ENCODE measurements around the gene TMEM150B. TPM values are rescaled to one million over a fixed set of nuclear protein-coding genes. Genes with fewer than 3 reads are reported as not detected.
A peak's percentile ranks its signal among the peaks of the same experiment; 100 is the strongest.

Gene TMEM150B
- total and polyA plus RNA-seq, 9 of the 15 experiments (the other 6 are each of a cell fraction or from before 2014, with no cell fraction given), result 0.47 to 1.3 (median 0.74) TPM; not detected in 2

- TF ChIP-seq THAP12 (CRISPR knock-in tag; IDR thresholded peaks at IDR 0.05) (0 out of 2 replicates have a peak, but pooled peaks have one; percentile 63), ZNF12 (CRISPR knock-in tag; IDR thresholded peaks at IDR 0.05) (0 out of 2 replicates have a peak, but pooled peaks have one; percentile 48), GATA2 (CRISPR knock-in tag; IDR thresholded peaks at IDR 0.05) (no peak), NFRKB (IDR thresholded peaks at IDR 0.05; ENCODE audit: low read depth) (peak; percentile 46; the same call in 1 of the 2 replicates), NCOR1 (IDR thresholded peaks at IDR 0.05) (peak; percentile 7; the same call in 1 of the 2 replicates), ZNF445 (CRISPR knock-in tag; IDR thresholded peaks at IDR 0.05; ENCODE audit: low read depth) (no peak), SMARCC2 (IDR thresholded peaks at IDR 0.05; ENCODE audit: low read depth) (no peak), EP400 (IDR thresholded peaks at IDR 0.05) (peak; percentile 11; the same call in 1 of the 2 replicates), EGR1 (conservative IDR thresholded peaks at IDR 0.05) (peak; percentile 73; the same call in 1 of the 2 replicates), CBX5 (IDR thresholded peaks at IDR 0.05; ENCODE audit: borderline replicate concordance, low read depth) (no peak), CCNT2 (IDR thresholded peaks at IDR 0.05; ENCODE audit: borderline replicate concordance, extremely low read depth, insufficient read length, low read depth, low read length) (peak; percentile 46), ZNF668 (CRISPR knock-in tag; IDR thresholded peaks at IDR 0.05) (no peak), UBTF (IDR thresholded peaks at IDR 0.05; ENCODE audit: borderline replicate concordance in 1 of 2, low read depth in 2 of 2, low read length in 2 of 2) (0 out of 4 replicates have a peak, but pooled peaks of 1 of the 2 experiments have one; percentile 14), FOXP1 (CRISPR knock-in tag; IDR thresholded peaks at IDR 0.05) (peak; percentile 68; the same call in 1 of the 2 replicates), OTX1 (CRISPR knock-in tag; IDR thresholded peaks at IDR 0.05) (no peak), THRAP3 (IDR thresholded peaks at IDR 0.05; ENCODE audit: borderline replicate concordance) (no peak), KLF16 (IDR thresholded peaks at IDR 0.05) (no peak), MTA3 (IDR thresholded peaks at IDR 0.05; ENCODE audit: borderline replicate concordance) (no peak)
- TF ChIP-seq, protein P1, sequence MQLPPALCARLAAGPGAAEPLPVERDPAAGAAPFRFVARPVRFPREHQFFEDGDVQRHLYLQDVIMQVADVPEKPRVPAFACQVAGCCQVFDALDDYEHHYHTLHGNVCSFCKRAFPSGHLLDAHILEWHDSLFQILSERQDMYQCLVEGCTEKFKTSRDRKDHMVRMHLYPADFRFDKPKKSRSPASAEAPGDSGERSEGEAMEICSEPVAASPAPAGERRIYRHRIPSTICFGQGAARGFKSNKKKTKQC (CRISPR knock-in tag; IDR thresholded peaks at IDR 0.05), result peak; percentile 51; the same call in 1 of the 2 replicates
Observed at GRCh38 chr19:55339889-55340783, 15.0 kb upstream of the TMEM150B start (continued).

Data from K562 (cell line).